ENCODE results near the gene IQSEC1. TPM values are rescaled to one million over a fixed set of nuclear protein-coding genes. Genes with fewer than 3 reads are reported as not detected.

IQSEC1 gene
- total RNA-seq, 1 donor from 2014 or later: 25.8 TPM

DNA sequence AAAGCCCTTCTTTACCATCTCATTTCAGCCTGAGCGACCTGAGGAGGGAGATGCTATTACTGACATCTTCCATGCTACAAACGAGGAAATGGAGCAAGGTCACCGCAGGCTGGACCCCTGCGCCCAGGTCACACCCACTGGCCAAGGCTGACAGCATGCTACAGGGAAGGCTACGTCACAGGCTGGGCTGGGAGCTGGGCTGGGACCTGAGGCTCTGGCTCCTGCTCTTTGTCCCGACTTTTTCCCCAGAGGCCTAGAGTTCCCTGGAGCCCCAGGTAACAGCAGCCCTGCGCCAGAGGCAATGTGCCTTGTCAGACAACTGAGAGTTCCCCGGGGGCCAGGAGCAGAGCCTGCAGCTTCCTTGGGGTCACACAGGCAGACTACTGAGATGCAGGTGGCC, 87.2 kb downstream of the IQSEC1 start:
- no peak for DNase-seq (ENCODE audit: low spot score)

DNA sequence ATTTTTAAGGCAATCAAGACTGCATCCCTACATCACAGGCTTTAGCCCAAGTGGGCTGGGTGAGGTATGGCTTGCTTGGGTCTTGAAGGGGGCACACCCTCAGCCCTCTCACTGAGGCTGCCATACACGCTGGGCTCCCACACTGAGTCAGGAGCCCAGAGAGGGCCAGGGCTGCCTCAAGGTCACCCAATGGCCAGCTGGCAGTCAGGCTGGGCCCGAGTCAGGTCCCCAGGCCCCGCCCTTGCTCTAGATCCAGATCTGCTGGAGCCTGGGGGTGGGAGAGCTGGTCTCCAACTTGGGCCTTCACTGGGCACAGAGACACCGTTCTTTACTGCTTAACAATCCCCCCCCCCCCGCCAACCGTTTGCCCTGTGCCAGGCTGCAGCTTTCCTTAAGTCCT, 88.1 kb downstream of the IQSEC1 start:
- no peak for DNase-seq (ENCODE audit: low spot score)

DNA sequence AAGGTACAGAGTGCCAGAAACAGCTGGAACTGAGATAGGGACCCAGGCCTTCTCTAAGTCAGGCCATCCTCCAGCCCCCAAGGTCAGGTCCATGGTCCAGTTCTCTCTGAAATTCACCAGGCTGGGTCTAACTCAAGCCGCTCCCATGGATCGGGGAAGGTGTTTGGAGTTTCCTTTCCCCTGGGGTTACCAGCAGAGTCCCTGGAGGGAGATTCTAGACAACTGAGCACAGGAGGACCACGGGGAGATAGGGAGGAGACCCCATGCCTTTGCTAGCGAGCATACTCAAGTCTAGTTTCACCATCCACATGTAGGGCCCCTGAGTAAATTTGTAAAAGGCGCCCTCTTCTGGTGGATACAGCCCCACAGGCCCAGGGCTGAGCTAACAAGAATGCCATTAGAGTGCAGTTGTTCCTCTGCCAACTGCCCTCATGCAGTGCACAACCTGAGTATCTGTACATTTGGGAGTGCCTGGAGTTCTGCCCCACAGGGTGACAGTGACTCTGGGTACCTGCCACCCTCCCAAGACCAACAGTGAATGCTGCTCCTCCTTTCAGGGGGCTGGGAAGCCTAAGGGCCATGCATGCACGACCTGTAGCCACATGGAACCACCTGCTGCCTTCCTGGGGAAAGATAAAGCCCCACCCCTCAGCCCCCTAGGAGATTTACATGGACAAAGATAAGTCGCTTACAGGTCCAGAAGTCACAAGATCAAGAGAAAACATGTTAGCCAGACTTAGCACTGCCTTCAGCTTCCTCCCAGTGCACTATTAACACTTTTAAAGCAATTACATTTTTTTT, 89.0 kb downstream of the IQSEC1 start:
- peak; percentile 72 for DNase-seq (ENCODE audit: low spot score)

DNA sequence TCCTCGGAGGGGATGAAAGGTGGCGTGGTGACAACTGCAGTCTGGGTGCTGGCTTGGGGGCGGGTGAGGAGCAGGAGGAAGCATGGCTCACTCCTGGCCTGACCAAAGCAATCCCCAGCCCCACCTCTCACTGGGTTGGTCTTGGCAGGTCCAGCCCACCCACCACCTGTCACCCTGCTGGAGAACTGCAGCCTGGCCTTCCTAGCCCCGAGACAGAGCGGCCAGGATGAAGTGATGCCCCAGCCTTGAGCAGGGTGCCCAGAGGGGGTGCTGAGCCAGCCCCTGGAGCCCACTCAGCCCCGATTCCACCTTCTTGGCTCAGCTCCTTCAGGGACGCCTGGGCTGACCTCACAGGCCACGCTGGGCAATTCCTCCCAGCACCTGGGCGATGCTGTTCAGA, 89.9 kb downstream of the IQSEC1 start:
- no peak for DNase-seq (ENCODE audit: low spot score)

DNA sequence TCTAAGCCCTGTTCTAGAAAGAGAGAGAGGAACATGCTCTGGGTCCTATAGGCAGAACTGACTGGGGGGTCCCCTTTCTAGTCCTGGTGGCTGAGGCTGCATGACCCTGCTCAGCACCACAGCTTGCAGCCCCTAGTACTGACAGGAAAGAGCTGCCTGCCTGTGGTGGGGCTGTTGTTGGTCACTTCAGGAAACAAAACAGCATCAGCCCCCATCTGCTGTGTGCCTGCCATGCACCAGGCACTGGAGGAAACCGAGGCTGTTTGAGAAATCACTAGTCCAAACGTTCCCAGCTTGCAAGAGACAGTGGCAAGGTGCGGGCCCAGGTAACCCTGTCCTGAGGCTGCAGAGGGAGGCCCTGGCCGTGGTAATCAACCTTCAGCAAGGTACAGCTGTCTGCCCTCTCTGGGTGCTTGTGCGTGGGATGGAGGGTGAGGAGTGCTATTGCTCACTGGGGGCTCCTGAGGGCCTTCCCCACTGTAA, 90.6 kb downstream of the IQSEC1 start:
- DNase-seq (ENCODE audit: low spot score): no peak

DNA sequence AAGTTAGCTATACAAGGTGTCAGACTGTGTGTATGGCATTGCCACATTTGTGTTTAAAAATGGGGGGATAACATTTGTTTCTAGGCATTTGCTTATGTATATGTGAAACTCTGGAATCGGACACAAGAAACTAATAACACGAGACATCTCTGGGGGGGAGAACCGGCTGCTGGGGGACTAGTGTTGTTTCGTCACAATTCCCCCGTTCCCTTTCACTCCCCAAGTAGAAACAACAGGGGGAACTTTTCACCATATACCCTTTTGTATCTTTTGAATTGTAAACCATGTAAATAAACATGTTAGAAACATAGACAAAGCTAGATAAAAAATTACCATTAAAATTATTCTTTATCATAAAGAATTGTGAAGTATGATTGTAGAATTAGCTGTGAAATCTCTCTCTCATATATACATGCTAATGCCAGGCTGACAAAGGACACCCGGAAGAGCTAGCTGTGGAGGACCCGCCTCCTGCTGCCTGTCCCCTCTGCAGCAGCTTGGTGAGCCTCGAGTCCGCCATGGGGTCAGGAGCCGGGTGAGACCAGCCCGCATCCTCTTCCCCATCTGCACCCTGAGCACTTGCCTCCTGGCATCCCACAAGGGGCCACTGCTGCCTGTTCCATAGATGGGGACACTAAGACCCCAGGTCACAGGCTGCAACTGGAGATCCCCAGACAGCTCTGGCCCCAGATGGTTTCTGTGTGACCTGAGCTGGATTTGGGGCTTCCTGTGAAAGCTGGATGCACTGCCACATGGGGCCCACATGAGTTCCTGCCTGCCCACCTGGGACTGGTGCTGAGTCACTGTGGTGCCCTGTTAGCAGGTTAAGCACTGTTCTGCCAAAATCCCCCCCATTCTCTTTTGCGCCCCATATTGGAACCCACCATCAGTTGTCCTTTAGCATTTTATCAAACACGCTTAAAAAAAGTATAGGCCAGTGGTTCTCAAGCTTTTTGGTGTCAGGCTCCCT, 91.6 kb downstream of the IQSEC1 start:
- no peak for DNase-seq (ENCODE audit: low spot score)

DNA sequence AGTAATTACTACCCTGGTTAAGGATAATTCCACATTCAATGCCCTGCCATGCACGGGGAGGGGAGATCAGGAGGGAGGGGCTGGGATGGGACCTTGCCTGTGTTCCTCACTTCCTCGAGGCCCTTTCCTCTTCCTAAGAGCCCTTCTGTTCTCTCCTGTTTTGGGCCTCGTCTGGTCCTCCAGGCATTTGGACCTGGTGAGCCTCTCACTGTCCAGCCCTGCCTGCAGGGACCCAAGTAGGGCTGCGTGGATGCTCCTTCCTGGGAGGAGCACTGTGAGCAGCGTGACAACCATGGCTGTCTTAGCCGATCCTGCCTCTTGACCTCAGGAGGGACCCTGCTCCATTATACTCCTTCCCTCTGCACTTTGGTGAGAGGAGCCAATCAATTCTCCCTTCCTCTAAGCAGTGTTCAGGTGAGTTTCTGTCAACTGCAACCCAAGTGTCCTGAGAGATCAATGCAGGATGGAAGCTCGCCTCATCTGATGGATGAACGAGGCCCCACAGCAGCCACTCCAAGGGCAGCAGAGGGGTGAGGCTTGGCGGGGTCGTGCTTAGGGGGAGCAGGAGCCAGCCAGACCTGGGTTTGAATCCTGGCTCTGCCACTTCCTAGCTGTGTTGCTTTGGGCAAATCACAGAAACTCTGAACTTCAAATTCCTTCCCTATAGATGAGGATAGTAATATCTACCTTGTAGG, 92.5 kb downstream of the IQSEC1 start:
- DNase-seq (ENCODE audit: low spot score): no peak

DNA sequence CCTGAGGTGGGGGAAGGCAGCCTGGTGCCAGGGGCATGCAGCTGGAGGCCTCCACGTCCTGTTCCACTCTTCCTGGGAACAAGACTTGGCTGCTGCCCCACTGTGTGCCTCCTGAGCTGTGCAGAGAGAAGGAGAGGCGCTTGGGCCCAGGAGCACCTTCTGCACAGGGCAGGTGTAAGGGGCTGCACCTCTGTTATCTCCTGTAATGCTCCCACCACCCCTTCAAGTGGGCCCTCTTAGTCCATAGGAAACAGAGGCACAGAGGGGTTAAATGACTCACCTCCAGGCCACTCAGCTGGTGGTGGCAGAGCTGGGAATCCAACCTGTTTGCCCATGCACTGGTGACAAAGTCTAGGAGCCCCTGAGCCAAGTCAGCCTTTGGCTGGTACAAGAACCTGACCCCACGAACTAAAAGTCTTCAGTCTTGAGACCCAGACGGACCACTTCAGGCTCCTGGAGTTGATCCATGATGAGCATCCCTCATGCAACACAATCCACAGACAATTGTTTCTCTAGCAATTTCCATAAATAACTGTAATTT, 93.2 kb downstream of the IQSEC1 start:
- no peak for DNase-seq (ENCODE audit: low spot score)

DNA sequence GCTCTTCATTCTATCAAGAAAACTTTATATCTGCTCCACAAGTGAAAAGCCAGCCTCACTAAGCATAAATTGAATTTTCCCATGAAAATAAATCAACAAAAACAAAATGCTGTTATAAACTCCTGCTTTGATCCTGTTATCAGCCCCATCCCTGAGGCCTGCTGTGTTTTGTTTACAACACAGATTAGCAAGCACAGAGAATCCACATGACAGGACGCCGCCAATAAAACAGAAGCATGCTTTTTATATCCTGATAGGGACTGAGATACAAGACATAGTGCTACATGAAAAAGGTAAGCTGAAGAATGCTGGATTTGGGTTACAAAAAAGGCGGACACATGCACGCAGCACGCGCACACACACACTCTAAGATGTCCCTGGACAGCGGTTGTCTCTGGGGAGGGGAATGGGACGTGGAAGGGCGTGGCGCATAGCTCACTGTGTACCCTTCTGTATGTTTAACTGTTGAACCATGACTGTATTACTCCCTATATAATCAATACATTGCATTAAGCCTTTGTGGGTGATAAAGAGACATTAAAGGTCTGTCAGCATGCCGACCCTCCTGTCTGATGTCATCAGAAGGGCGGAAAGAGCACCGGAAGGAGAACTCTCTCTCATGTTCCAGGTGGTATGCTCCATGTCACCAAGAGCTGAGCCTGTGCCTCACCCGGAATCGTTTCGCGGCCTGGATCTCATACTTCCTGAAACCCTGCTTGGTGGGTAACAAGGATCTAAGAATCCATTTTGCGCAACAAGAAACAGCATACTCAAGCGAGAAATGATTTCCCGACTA, 93.9 kb downstream of the IQSEC1 start:
- no peak for DNase-seq (ENCODE audit: low spot score)

DNA sequence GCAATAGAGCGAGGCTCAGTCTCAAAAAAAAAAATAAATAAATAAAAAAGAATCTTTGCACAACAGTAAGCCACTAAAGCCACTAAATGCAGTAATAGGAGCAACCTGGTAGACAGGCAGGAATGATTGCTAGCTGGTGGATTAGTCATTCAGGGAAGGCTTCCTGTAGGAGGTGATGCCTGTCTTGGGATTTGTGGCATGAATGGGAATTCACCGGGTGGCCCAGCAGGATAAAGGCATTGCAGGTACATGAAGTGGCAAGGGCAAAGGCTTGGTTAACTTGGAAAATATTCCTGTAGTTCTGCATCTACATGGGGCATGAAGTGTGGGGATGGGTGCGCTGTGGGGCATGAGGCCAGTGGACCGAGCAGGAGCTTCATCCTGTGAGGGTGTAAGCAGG, 94.5 kb downstream of the IQSEC1 start:
- no peak for DNase-seq (ENCODE audit: low spot score)

DNA sequence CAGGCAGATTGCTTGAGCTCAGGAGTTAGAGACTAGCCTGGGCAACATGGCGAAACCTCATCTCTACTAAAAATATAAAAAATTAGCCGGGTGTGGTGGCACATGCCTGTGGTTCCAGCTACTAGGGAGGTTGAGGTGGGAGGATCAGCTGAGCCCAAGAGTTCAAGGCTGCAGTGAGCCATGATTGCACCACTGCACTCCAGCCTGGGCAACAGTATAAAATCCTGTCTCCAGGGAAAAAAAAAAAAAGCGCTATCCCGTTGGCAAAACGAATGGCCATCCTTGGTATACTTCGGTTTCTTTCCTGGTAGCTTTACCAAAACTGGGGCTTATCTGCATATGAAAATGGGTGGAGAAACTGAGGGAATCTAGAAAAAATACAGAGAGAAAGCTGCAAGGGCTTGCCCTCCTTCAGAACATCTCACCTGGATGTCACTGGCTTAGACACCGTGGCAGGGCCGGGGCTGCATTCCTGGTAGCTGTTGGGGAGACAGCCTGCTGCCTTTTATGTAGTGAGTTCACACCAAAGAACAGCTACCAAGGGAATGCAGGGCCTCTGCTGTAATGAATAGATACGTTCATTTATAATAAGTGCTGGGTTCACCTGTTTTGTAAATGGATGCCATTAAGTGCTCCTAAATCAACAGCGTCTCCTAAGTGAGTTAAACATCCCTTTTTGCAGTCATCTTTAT, 96.0 kb downstream of the IQSEC1 start:
- no peak for DNase-seq (ENCODE audit: low spot score)

DNA sequence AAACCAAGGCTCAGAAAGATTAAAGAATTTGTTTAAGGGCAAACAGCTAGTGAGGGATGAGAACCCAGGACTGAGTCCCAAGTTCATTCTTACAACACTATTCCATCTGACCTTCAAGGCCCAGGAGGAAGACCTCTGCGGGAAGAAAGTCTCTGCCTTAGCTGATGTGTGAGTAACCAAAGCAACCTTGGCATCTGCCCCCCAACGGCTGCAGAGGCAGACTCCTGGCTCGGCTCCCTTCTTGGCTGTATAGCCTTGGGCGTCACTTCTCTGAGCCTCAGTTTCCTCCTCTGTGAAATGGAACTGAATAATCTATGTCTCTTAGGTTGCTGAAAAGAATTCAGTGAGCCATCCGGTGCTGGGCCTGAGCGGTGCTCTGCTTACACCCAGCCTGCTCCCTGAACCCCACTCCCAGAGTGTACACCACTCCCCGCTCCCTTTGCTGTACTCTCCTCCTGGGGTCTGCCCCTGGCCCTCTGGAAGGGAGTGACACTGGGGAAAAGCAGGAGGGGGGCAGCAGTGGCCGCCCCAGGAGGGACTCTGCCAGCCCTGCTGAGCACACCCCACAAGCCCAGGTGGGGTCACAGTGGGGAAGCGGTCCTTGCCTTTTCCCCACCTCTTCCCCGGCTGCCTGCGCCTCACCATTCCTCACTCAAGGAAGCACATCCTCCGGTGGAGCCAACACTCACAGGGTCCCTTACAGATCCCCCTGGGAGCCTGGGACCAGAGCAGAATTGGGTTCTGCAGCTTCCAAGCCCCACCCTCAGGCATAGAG, 97.3 kb downstream of the IQSEC1 start:
- no peak for DNase-seq (ENCODE audit: low spot score)

DNA sequence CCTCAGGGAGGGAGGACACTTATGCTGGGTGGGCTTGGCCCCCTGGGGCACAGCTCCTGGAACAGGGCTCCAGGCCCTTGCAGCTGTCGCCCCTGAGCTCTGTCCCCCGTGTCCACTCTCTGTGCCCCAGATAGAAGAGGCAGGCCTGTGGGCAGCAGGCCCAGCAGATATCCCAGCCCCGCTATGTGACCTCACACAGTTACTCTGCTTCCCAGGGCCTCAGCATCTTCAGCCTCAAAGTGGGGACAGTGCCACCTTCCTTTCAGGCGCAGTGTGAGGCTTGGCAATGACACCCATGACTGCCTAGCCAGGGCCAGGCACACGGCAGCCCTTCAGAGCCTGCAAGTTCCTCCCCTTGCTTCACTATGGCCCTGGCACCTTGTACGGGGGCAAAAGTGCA, 98.4 kb downstream of the IQSEC1 start:
- no peak for DNase-seq (ENCODE audit: low spot score)

DNA sequence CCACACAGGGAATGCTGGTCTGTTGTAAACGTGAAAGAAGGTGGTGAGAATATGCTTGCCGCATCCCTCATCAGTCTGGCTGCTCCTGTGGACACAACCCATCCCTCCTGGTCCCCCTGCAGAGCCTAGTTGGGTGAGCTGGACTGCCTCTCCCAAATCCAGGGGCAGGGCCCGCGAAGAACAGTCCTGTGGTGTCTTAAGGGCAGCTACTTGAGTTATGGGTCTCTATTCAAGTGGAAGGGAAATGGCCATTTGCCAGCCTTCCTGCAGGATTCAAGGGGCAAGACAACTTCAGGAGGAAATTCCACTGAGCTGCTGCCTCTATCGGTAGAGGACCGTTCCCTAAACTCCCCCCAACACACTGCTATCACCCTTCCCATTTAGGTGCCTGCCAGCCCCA, 98.9 kb downstream of the IQSEC1 start:
- DNase-seq (ENCODE audit: low spot score): no peak

DNA sequence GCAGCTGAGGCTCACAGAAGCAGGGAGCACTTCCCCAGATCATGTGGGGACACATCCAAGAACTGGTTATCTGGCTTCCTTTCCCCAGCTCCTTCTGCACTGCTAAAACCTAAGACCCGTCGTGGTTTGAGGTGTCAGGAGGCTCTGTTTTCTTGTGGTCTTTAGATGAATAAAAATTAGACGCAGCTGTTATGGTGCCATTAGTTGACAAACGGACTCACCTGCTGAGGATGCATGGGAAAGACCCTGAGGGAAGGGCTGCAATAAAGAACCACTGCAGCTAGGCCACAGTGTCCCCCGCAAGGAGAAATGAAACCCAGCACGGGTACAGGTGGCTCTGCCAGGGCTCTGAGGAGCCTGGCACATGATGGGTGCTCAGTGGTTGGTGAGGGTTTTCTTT, 99.4 kb downstream of the IQSEC1 start:
- no peak for DNase-seq (ENCODE audit: low spot score)

DNA sequence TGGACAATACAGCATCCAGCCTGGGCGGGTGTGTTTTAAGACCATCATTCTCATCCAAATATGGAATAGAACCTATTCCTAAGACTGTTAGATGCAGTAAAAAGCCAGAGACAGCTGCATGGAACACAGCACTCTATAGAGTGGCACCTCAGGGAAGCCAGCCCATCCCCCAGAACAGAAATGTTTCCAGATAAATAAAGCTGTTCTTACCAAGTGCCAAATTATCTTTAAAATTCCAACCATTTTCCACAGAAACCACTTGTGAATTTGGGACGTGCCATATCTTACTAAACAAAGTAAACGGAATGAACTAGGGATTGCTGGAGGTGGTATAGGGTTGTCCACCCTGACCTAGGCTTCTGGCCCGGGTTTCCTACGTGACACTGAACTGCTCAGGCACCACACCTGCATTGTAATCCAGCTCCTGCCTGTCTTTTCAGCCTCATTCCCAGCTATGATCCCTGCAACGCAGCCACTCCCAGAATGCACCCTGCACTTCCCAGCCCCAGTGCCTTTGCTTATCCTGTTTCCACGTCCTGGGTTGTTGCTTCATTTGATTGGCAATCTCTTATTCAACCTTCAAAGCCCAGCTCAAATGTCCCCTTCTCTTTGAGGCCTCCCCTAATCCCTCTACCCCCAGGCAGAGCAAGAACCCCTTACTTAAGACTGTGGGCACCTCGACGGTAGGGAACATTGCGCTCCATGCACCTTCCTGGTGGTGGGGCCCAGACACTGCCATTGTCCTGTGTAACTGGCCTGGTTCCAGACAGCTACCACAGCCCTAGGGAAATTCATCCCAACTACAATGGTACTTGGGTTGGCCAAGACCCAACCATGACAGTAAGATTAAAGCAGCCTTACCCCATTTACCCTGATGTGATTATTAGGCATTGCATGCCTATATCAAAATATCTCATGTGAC, 100.2 kb downstream of the IQSEC1 start:
- DNase-seq (ENCODE audit: low spot score): no peak

DNA sequence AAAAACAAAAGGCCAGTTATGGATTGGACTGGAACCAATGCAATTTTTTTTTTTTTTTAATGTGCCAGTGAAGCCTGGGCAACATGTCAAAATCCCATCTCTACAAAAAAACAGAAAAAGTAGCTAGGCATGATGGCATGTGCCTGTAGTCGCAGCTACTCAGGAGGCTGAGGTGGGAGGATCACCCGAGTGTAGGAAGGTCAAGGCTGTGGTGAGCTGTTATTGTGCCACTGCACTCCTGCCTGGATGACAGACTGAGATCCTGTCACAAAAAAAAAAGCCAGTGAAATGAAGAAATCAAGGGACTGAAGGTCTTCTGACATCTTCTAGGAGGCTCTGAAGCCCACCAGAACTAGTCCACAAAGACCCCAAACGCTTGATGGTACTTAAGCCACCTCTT, 101.2 kb downstream of the IQSEC1 start:
- DNase-seq (ENCODE audit: low spot score): no peak

DNA sequence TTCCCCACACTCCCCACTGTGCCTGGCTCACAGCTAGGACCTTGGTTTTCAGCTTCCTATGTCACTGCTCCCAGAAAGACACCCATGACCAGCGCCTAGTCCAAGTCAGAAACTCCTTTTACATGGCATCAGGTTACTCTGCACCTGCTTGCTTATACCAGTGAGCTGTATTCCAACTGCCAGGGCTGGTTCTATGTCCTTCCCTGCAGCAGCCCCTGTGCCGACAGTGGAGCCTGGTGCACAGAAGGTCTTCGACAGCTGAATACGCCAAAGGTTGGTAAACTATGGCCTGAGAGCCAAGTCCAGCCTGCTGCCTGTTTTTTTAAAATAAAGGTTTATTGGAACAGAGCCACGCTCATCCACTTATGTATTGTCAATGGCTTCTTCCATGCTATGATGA, 102.5 kb downstream of the IQSEC1 start:
- no peak for DNase-seq (ENCODE audit: low spot score)

Data from umbilical cord (tissue), 2 donors.